Measurements from ENCODE around the gene TPD52L2.

DNA sequence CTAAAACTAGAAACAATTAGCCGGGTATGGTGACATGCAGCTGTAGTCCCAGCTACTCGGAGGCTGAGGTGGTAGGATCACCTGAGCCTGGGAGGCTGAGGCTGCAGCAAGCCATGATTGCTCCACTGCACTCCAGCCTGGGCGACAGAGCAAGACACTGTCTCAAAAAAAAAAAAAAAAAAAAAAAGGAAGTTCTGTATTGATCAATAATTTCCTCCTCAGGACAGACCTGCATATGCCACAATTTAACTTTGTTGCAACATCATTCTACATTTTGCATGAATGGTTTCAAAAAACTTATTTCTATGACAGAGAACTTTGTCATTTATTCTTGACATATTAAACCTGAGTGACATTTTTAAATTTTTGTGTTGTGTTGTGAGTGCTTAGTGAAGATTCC lies 35.3 kb downstream of the TPD52L2 start:
- no peak for TF ChIP-seq CTCF (IDR thresholded peaks at IDR 0.05)
- no peak for TF ChIP-seq ZFX (IDR thresholded peaks at IDR 0.05; ENCODE audit: borderline replicate concordance)
